GM20431 (cell line): ENCODE results near the gene KLHL7.

Experiments
- in situ Hi-C: fragments of 300-500 bp; cut with MseI, MboI; formaldehyde crosslinking; loops from one replicate; pipeline ENCODE4 v1.15.0; 2020; ENCODE audit warnings: low sequenced_read_pairs; ENCODE audit not compliant: unreplicated experiment

The KLHL7 gene, protein sequence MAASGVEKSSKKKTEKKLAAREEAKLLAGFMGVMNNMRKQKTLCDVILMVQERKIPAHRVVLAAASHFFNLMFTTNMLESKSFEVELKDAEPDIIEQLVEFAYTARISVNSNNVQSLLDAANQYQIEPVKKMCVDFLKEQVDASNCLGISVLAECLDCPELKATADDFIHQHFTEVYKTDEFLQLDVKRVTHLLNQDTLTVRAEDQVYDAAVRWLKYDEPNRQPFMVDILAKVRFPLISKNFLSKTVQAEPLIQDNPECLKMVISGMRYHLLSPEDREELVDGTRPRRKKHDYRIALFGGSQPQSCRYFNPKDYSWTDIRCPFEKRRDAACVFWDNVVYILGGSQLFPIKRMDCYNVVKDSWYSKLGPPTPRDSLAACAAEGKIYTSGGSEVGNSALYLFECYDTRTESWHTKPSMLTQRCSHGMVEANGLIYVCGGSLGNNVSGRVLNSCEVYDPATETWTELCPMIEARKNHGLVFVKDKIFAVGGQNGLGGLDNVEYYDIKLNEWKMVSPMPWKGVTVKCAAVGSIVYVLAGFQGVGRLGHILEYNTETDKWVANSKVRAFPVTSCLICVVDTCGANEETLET

DNA sequence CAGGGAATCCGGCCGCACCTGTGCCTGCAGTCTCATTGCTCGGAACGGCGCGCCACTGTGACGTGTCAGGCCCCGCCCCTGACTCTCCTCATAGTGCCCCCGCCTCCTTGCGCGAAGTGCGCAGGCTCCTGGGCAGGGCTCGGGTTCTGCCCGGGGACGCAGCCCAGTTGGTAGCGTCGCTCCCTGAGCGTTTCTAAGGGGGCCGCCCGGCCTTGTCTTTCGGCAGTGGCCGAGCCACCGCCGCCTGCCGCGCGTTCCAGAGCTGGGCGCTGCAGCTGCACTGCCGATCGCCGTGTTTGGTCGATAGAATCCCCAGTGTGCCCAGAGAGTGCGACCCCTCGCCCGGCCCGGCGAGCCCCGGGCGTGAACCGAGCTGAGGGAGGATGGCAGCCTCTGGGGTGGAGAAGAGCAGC is at the start of gene KLHL7:
Gene KLHL7, plus strand, starts transcription at position 142 of the 413 bp plus-strand sequence. Its CDS starts 242 bp downstream, at position 384.
- in situ Hi-C loops: no loop called here

GRCh38 chr7:23058408-23059096 is 47.0 kb upstream of the KLHL7 start:
- in situ Hi-C loops: loop anchor here (25.0 kb wide), 2 partner anchors 221 to 496 kb away; no protein-coding TSS in a partner anchor

GRCh38 chr7:23061327-23061726 is 44.3 kb upstream of the KLHL7 start:
- in situ Hi-C loops: loop anchor here (25.0 kb wide), 2 partner anchors 224 to 499 kb away; no protein-coding TSS in a partner anchor

DNA sequence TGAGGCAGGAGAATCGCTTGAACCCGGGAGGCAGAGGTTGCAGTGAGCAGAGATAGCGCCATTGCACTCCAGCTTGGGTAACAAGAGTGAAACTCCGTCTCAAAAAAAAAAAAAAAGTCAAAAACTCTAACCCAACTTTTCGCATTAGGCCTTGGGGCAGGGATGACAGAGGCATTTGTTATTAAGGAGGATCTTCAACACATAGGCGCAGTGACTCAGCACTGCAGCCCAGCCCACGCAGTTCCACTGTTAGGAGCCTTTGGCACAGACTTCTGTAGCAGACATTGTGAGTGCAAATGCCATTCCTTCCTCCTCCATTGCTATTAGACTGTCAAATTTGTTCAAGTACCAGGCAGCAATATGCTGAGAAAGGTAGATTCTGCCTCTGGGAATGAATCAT is 43.1 kb upstream of the KLHL7 start:
- in situ Hi-C loops: loop anchor here (25.0 kb wide), 2 partner anchors 225 to 500 kb away; no protein-coding TSS in a partner anchor

DNA sequence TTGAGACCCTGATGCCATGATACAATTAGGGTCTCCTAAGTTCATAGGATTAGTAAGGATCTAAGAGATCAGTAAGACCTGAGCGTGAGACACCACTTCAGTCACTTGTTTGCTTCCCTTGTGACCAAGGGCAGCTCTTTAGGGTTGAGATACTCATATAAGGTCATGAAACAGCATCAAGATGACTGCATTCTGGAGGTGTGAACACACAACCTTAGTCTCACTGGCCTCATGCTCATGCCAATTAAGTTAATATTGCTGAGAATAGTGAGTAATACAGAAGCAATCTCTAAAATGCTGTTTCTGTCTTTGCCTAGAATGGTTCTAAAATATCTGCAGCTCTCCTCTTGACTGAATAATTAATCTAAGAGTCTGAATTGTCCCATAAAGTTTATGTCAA is 39.6 kb upstream of the KLHL7 start:
- in situ Hi-C loops: loop anchor here (25.0 kb wide), 2 partner anchors 229 to 504 kb away; no protein-coding TSS in a partner anchor

DNA sequence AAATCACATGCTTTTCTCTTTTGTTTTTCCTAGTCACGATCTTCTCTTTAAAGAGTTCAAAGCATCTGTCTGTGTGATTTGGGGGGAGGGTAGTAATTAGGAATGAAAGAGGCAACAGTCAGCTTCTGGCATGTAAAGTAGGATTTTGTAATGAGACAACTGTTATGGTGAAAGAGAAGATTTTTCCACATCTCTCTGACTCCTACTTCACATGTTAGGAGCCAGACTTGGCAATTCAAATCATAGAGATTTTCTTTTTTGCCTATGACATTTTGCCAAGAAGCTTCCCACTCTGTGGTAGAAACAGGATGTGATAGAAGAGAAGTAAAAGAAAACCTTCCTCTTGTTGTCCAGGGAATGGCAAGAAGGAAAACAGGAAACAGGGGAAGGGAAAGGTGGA is 38.3 kb upstream of the KLHL7 start:
- in situ Hi-C loops: loop anchor here (25.0 kb wide), 2 partner anchors 230 to 505 kb away; no protein-coding TSS in a partner anchor

DNA sequence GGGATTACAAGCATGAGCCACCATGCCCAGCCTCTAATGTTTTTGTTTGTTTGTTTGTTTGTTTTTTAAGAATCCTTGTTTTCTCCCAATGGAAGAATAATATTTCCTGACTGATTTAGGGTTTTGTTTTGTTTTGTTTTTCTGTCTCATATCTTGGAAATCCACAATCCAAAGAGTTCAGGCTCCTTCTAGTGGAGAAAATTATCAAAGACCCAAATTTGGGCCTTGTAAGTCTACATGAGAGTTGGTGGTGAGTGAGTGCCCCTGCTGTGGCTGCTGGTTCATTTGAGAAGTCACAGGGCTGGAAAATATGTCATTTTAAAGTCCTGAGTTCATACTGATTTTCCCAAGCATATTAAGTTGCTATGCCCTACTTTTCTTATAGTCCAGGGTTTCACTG is 33.5 kb upstream of the KLHL7 start:
- in situ Hi-C loops: loop anchor here (25.0 kb wide), 2 partner anchors 235 to 510 kb away; no protein-coding TSS in a partner anchor

DNA sequence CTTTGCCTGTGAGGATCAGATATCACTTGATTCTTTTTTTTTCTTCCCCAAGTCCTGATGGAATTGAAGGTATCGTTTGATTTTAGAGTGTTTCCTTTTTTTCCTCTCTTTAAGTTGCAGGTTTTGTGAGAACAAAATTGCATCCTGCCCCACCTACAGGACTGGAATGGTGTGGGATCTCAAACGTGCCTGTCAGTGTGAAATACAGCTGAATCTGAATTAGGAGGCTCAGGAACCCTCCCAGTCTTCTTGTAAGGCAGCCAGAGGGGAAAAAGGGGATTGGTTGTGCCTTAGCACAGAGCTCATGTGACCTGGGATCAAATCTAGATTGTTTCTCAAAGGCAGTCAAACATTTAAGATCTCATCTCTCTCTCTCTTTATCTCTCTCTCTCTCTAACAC is 32.7 kb upstream of the KLHL7 start:
- in situ Hi-C loops: loop anchor here (25.0 kb wide), 2 partner anchors 236 to 511 kb away; no protein-coding TSS in a partner anchor

DNA sequence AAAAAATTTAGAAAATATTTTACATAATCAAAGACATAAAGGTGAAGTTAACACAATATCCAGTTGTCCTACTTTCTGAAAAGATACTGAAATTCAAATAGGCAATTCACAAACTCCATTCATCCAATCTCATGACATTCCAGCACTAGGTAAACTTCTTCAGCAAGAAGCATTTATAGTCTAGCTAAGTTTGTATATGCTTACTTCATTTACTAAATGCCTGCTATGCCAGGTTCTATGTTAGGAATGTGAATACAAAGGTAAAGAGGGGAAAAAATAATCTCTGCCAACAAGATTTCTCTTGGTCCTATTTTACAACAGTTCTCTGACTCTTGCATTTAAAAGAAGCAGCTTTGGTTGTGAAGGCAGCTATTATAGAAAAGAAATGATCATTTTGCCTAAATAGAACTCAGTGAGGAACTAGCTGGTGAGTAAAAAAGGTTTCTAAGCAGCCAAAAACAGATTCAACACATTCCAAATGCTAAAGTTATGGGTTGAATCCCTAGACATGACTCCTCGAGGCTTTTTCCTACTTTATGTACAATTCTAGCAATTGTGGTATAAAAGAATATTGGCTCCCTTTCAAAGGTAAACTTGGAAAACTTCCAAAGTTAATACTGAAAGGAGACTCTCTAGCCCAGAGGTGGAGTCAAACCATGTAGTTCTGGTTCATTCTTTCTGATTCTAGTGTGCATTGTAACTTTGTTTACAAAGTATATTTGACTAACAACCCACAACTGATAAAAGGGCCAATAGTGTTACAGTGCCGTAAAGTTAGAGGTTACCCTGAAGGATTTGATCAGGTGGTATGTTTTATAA is 30.9 kb upstream of the KLHL7 start:
- in situ Hi-C loops: loop anchor here (25.0 kb wide), 2 partner anchors 237 to 512 kb away; no protein-coding TSS in a partner anchor

DNA sequence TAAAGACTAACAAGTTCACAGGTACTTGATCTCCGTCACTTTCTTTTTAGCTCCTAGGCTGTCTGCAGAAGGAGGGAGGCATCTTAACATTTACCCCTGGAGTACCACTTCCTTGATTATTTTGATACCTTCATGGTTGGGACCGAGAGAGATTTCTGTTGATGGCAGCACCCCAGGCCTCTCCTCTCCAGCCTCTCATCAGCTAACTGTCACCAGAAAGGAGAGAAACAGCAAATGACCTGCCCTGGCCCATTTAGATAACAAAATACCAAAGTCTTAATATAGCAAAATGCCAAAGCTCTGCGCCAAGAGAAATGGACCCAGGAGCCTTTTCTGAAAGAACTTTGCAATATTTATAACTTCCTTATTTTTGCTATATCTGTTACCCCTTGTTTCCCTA is 30.0 kb upstream of the KLHL7 start:
- in situ Hi-C loops: no loop called here

GRCh38 chr7:23076772-23077171 is 28.8 kb upstream of the KLHL7 start:
- in situ Hi-C loops: no loop called here

DNA sequence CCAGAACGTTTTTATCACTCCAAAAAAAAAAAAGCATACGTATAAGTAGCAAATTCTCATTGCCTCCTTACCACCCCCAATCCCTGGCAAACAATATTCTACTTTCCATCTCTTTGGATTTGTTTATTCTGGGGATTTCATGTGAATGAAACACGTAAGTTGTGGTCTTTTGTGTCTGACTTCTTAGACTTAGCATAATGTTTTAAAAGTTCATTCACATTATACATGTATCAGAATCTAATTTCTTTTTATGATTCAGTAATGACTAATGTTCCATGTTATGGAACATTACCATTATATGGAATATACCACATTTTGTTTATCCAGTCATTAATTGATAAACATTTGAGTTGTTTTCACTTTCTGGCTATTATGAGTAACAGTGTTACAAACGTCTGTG is 12.5 kb upstream of the KLHL7 start:
- in situ Hi-C loops: no loop called here

DNA sequence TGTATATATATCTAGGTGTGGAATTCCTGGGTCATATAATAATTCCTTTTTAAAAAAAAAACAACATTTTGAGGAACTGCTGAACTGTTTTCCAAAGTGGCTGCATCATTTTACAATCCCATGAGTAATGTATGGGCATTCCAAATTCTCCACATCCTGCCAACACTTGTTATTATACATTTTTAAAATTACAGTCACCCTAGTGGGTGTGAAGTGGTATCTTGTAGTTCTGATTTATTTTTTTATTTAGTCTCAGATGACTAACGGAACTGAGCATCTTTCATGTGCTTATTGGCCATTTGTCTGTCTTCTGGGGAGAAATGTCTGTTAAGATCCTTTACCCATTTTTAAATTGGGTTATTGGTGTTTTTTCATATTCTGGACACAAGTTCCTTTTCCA is 12.0 kb upstream of the KLHL7 start:
- in situ Hi-C loops: no loop called here

DNA sequence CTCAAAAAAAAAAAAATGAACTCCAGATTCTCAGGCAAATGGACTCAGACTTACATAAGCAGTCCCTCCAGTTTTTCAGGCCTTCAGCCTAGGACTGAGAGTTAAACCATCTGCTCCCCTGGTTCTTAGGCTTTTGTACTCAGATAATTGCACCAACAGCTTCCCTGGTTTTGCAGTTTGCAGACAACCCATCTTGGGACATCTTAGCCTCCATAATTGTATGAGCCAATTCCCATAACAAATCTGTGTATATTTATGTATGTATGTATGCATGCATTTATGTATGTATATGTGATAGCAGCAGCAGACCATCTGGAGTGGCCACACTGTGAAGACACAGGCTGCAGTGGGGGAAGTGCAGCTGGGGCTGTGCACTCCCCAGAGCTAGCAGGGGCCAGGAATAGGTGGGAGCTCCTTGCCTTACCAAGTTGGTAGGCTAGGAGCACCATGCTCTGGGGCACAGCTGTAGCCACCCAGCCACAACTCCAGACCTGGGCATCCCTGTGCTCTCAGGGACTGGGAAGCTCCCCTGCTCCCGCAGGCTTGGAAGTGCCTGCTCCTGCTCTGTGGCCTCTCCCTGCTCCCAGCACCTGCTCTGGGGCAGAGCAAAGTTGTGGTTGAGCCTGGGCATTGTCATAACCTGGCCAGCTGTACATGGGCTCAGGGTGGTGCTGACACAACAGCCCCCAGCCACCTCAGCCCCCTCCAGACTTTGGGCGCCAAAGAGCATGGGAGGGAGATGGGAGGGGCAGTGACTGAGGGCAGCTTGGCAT is 8.9 kb upstream of the KLHL7 start:
- in situ Hi-C loops: no loop called here

DNA sequence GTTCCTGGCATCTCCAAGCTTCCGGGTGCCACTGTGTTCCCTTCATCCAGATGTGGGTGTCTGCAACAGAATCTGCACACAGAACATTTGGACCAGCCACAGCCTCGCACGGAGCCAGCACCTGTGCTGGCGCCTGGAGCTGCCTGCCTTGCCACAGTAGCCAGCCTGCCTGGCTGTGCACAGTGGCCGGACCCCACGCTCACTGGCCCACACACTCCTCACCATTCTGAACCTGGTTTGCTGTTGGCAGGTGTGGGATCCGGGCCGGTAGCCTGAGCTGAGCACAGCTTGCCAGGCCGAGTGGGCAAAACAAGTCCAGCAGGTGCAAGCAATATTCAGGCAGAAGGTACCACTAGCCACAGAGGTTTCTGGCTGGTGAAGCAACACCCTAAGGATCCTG is 7.6 kb upstream of the KLHL7 start:
- in situ Hi-C loops: no loop called here

DNA sequence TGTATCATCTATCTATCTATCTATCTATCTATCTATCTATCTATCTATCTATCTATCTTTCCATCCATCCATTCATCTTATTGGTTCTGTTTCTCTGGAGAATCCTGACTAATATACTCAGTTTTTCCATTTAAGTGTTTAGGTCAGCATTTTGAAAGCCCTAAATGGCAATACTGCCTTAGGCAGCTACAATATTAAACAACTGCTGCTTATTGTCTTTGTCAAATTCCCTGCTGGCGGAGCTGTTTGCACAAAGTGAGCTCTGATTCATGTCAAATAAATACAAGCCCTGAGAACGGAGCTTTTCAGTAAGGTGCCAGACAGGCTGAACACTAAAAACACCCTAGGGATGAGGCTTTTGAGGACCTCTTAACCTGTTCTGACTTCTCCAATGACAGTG is 7.1 kb upstream of the KLHL7 start:
- in situ Hi-C loops: no loop called here

DNA sequence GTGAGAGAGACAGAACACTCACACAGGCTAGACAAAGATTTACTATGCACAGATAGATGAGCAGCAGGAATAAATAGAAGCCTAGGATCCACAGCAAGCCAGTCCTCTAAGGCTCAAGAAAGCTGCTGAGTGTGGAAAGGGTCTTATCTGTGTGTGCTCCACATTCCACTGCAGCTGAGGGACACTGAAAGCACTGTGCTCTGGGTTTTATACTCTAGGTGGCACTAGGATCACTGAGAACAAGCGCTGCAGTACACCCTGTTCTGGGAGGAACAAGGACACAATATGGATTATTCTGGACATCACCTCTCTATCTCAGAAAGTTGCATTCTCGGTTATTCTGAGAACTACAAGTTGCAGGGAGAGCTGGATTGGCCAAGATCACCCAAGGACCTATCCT is 4.9 kb upstream of the KLHL7 start:
- in situ Hi-C loops: no loop called here

DNA sequence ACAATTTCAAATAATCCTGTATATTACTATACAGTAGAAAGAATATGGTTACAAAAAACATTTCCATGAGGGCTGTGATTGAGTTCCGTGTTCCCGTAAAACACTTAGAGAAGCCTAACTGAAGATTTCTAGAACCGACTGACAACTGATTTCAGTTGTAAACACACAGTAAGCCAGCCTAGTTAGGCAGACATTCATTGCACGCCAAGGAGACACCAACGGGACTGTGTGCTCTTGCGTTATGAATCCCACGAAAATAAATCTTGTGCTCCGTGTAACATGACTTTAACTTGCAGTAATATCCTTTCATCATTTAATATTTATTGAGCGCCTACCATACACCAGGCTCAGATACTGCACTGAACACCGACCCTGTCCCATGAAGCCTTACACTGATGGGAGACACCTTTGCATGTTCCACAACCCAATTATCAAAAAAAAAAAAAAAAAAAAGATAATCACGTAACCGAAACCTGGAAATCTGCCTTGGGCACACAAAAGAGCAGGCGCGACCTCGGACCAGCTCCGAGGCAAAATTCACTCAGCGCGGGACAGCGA is 420 bp upstream of the KLHL7 start:
- in situ Hi-C loops: no loop called here
